ENCODE measurements around the gene CECR2. TPM values are rescaled to one million over a fixed set of nuclear protein-coding genes. Genes with fewer than 3 reads are reported as not detected.

Gene CECR2
- total RNA-seq, 1 experiment from 2014 or later = not detected

- no peak for DNase-seq (ENCODE audit: low spot score)
Observed at GRCh38 chr22:17451316-17451715, 82.1 kb downstream of the CECR2 start.

GRCh38 chr22:17460895-17461294, 91.6 kb downstream of the CECR2 start:
- DNase-seq (ENCODE audit: low spot score) = no peak

- DNase-seq (ENCODE audit: low spot score) = no peak
Observed at GRCh38 chr22:17470880-17471500, 101.7 kb downstream of the CECR2 start.

- DNase-seq (ENCODE audit: low spot score) = no peak
Observed at GRCh38 chr22:17471886-17472535, 102.8 kb downstream of the CECR2 start.

GRCh38 chr22:17472932-17473331, 103.7 kb downstream of the CECR2 start:
- DNase-seq (ENCODE audit: low spot score) = no peak

GRCh38 chr22:17475318-17476230, 106.3 kb downstream of the CECR2 start:
- no peak for DNase-seq (ENCODE audit: low spot score)

- DNase-seq (ENCODE audit: low spot score) = no peak
Observed at GRCh38 chr22:17476838-17477237, 107.6 kb downstream of the CECR2 start.

GRCh38 chr22:17477391-17477833, 108.2 kb downstream of the CECR2 start:
- DNase-seq (ENCODE audit: low spot score) = no peak

- DNase-seq (ENCODE audit: low spot score) = no peak
Observed at GRCh38 chr22:17479135-17479534, 109.9 kb downstream of the CECR2 start.

- DNase-seq (ENCODE audit: low spot score) = no peak
Observed at GRCh38 chr22:17481424-17481823, 112.2 kb downstream of the CECR2 start.

- DNase-seq (ENCODE audit: low spot score) = no peak
Observed at GRCh38 chr22:17483688-17484372, 114.6 kb downstream of the CECR2 start.

- DNase-seq (ENCODE audit: low spot score) = no peak
Observed at GRCh38 chr22:17484608-17485007, 115.3 kb downstream of the CECR2 start.

- no peak for DNase-seq (ENCODE audit: low spot score)
Observed at GRCh38 chr22:17486313-17486712, 117.1 kb downstream of the CECR2 start.

- no peak for DNase-seq (ENCODE audit: low spot score)
Observed at GRCh38 chr22:17486719-17487118, 117.5 kb downstream of the CECR2 start.

- DNase-seq (ENCODE audit: low spot score) = no peak
Observed at GRCh38 chr22:17489101-17489500, 119.8 kb downstream of the CECR2 start.

- DNase-seq (ENCODE audit: low spot score) = no peak
Observed at GRCh38 chr22:17491090-17491640, 121.9 kb downstream of the CECR2 start.

- no peak for DNase-seq (ENCODE audit: low spot score)
Observed at GRCh38 chr22:17492247-17492646, 123.0 kb downstream of the CECR2 start.

- no peak for DNase-seq (ENCODE audit: low spot score)
Observed at GRCh38 chr22:17493419-17493981, 124.2 kb downstream of the CECR2 start.

- no peak for DNase-seq (ENCODE audit: low spot score)
Observed at GRCh38 chr22:17496841-17497240, 127.6 kb downstream of the CECR2 start.

- DNase-seq (ENCODE audit: low spot score) = peak; percentile 76
Observed at GRCh38 chr22:17501679-17502285, 132.5 kb downstream of the CECR2 start.

GRCh38 chr22:17508110-17508509, 138.8 kb downstream of the CECR2 start:
- DNase-seq (ENCODE audit: low spot score) = no peak
